Measurements from ENCODE around the gene TRIB2.

DNA sequence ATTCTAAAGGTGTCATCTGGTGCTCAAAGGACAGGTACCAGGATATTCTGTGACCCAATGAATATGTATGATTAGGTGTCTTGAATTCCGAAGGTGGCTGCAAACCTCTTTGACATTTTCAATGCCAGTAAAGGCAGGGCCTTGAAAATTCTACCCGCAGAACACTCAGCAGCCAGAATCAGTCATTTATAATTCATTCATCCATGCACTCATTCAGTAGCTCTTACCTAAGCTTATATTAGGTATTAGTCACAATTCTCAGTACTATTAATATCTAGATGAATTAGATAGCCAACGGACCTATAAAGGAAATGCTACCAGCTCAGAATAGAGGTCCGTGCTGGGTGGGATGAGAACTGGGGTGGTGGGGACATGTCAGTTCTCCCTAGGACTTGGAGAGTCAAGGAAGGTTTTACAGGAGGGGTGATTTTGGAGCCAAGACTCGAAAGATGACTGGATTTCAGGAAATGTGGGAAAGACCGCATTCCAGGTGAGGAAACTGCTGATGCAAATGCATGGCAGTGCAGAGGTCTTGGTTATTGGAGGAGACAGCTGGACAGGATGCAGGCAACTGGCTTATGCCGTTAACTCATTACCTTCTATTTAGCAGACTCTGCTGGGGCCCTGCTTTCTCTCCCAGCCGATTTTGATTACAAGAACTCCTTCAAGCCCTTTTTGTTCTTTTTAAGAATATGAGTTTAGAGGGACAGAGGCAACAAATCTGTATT lies 7.2 kb downstream of the TRIB2 start:
- TF ChIP-seq TCF12 (IDR thresholded peaks at IDR 0.05) (peak; percentile 65), POLR2AphosphoS5 (IDR thresholded peaks at IDR 0.05; ENCODE audit: low read depth, low read length) (peak; percentile 35; the same call in 1 of the 2 replicates), EZH2phosphoT487 (IDR thresholded peaks at IDR 0.05; ENCODE audit: borderline replicate concordance, low read depth) (no peak), MXI1 (IDR thresholded peaks at IDR 0.05; ENCODE audit: low read depth, low read length) (no peak), RXRA (IDR thresholded peaks at IDR 0.05; ENCODE audit: borderline replicate concordance, low read depth) (no peak), MAX (IDR thresholded peaks at IDR 0.05; ENCODE audit: low read depth) (no peak), TEAD4 (IDR thresholded peaks at IDR 0.05; ENCODE audit: borderline replicate concordance, insufficient read depth) (0 out of 2 replicates have a peak, but pooled peaks have one; percentile 23), RAD21 (IDR thresholded peaks at IDR 0.05; ENCODE audit: low read length) (no peak), CHD2 (IDR thresholded peaks at IDR 0.05; ENCODE audit: low read length, partially characterized antibody) (no peak), JUND (IDR thresholded peaks at IDR 0.05) (no peak), NFIC (IDR thresholded peaks at IDR 0.05; ENCODE audit: borderline replicate concordance) (no peak), YY1 (IDR thresholded peaks at IDR 0.05; ENCODE audit: low read depth) (no peak)
- TF ChIP-seq, protein P1, sequence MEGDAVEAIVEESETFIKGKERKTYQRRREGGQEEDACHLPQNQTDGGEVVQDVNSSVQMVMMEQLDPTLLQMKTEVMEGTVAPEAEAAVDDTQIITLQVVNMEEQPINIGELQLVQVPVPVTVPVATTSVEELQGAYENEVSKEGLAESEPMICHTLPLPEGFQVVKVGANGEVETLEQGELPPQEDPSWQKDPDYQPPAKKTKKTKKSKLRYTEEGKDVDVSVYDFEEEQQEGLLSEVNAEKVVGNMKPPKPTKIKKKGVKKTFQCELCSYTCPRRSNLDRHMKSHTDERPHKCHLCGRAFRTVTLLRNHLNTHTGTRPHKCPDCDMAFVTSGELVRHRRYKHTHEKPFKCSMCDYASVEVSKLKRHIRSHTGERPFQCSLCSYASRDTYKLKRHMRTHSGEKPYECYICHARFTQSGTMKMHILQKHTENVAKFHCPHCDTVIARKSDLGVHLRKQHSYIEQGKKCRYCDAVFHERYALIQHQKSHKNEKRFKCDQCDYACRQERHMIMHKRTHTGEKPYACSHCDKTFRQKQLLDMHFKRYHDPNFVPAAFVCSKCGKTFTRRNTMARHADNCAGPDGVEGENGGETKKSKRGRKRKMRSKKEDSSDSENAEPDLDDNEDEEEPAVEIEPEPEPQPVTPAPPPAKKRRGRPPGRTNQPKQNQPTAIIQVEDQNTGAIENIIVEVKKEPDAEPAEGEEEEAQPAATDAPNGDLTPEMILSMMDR (IDR thresholded peaks at IDR 0.05), result no peak
- TF ChIP-seq, protein P2, sequence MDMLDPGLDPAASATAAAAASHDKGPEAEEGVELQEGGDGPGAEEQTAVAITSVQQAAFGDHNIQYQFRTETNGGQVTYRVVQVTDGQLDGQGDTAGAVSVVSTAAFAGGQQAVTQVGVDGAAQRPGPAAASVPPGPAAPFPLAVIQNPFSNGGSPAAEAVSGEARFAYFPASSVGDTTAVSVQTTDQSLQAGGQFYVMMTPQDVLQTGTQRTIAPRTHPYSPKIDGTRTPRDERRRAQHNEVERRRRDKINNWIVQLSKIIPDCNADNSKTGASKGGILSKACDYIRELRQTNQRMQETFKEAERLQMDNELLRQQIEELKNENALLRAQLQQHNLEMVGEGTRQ (IDR thresholded peaks at IDR 0.05; ENCODE audit: borderline replicate concordance, low read depth, low read length), result no peak
